ENCODE results near the gene COL4A2.
"Not testable (repeated sequence)": the region's sequence is repeated elsewhere in the genome, so short reads cannot be mapped to it uniquely, and the experiment has no call there.

COL4A2 gene

DNA sequence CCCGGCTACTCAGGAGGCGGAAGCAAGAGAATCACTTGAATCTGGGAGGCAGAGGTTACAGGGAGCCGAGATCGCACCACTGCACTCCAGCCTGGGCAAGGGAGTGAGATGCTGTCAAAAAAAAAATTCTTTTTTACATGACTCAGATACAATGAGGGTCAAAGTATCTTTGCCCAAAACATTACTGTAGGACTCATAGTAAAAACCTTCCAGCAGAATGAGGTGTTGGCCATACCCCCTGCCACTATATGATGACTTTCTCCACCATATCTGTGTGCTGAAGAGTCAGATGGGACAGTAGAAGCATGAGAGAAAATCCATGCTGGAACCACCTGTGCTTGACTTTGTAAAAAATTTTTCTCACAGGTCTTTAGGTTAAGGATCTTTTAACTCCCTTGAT lies 86.7 kb downstream of the COL4A2 start:
- H3K4me3 ChIP-seq (ENCODE audit: low read depth, low read length) = no peak overlapping the region
- TF ChIP-seq, protein P1, sequence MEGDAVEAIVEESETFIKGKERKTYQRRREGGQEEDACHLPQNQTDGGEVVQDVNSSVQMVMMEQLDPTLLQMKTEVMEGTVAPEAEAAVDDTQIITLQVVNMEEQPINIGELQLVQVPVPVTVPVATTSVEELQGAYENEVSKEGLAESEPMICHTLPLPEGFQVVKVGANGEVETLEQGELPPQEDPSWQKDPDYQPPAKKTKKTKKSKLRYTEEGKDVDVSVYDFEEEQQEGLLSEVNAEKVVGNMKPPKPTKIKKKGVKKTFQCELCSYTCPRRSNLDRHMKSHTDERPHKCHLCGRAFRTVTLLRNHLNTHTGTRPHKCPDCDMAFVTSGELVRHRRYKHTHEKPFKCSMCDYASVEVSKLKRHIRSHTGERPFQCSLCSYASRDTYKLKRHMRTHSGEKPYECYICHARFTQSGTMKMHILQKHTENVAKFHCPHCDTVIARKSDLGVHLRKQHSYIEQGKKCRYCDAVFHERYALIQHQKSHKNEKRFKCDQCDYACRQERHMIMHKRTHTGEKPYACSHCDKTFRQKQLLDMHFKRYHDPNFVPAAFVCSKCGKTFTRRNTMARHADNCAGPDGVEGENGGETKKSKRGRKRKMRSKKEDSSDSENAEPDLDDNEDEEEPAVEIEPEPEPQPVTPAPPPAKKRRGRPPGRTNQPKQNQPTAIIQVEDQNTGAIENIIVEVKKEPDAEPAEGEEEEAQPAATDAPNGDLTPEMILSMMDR (IDR thresholded peaks at IDR 0.05; ENCODE audit: low read depth, low read length, missing control alignments) = no peak
- no peak for DNase-seq (ENCODE audit: low read depth)

DNA sequence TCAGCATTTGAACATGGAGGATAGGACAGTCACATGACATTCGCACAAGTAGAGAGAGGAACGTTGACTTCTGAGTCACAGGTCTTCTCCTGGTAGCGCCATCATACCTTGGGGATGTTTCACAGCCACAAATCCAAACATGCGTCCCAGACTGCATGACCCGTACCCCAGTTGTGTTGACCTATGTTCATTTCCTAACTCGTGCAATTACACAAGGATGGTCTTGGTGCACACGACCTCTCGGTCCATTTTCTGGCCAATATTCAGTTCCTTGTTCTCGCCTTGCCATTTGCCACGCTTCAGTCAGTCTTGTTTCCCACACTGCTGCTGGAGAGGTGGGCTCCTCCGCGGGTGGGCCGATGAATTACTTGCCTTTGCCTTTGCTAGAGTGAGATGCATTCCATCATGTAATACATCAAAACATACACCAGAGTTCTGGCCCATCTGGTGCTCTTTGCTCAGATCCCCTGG lies 87.3 kb downstream of the COL4A2 start:
- no peak overlapping the region for H3K4me3 ChIP-seq (ENCODE audit: low read depth, low read length)
- TF ChIP-seq, protein P1 (IDR thresholded peaks at IDR 0.05; ENCODE audit: low read depth, low read length, missing control alignments) = no peak
- DNase-seq (ENCODE audit: low read depth) = no peak

DNA sequence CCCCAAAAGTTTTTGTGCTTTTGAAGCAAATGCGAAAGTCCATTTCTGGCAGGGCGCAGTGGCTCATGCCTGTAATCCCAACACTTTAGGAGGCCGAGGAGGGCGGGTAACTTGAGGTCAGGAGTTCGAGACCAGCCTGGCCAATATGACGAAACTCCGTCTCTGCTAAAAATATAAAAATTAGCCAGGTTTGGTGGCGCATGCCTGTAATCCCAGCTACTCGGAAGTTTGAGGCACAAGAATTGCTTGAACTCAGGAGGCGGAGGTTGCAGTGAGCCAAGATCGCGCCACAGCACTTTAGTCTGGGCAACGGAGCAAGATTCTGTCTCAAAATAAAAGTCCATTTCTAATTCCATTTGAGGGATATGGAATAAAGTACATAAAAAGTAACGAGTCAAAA lies 88.5 kb downstream of the COL4A2 start:
- not testable (repeated sequence) for DNase-seq (ENCODE audit: low read depth); H3K4me3 ChIP-seq (ENCODE audit: low read depth, low read length)

DNA sequence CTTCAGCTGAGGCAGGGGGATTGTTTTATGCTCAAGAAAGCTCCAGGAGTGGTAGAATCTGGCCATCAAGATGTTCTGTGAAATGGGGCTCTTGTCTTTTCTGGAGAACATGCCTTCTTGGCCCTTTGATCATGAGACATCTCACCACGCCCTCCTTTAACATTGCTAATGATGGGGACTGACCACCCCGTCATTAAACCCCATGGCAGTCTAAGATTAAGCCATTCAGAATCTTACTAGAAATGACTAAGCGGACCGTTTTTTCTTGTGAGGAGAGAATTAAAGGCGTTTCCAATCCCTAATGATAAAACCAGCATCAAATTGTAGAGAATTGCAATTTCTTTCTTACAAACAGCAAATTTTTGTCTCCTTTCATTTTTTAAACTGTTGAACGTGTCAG lies 89.4 kb downstream of the COL4A2 start:
- TF ChIP-seq, protein P1 (IDR thresholded peaks at IDR 0.05; ENCODE audit: low read depth, low read length, missing control alignments) = no peak
- DNase-seq (ENCODE audit: low read depth) = no peak
- H3K4me3 ChIP-seq (ENCODE audit: low read depth, low read length) = no peak overlapping the region

DNA sequence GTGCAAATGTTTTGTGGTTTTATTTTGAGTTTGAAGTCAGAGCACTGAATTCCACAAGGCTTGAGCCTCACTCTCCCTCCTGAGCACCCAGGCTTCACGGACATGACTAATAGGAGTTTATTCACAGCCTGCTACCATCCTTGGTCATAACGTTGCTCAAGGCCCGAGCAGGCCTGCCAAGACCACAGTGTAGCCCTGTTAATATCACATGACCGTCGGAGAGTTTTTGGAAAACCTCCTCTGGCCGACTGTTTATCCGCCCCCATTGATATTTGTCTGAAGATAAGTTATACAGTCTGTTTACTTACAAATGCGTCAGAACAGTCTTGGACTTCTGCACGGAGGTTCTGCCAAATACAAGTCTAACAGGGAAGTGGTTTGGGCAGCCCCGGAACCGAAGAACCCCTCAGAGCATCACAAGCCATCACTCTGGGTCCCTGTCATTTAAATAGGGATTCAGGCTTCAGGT lies 89.9 kb downstream of the COL4A2 start:
- TF ChIP-seq, protein P1 (IDR thresholded peaks at IDR 0.05; ENCODE audit: low read depth, low read length, missing control alignments) = no peak
- H3K4me3 ChIP-seq (ENCODE audit: low read depth, low read length) = no peak overlapping the region
- DNase-seq (ENCODE audit: low read depth) = no peak

DNA sequence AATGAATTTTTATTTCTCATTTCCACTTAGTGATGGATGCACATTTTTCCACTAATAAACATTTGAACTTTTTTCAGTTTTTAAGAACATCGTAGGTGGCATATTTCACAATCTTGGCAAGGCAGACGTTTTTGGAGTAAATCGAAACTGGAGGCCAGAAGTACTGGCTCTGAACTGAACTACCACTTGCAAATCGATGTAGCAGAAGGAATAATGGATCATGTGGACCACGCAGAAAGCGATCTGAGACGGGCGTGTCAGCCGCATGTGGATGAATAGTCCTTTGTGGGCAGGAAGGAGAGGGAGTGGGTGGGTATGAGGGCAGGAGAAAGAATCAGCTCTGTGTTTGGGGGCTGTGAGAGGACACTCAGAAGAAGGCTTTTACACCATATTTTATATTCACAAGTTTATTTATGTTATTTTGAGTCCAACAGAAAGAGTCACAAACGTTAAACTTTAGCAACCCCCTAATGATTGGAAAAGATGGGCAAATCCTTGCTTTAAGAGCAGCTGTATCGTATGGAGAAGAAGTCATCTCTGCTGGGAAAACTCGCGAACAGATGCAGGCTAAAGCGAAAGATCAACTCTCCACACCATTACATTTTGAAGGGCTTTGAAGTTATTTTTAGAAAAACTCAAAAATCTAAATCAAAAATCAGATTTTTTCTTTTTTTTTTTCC lies 90.5 kb downstream of the COL4A2 start:
- TF ChIP-seq, protein P1 (IDR thresholded peaks at IDR 0.05; ENCODE audit: low read depth, low read length, missing control alignments) = no peak
- DNase-seq (ENCODE audit: low read depth) = no peak
- no peak overlapping the region for H3K4me3 ChIP-seq (ENCODE audit: low read depth, low read length)

DNA sequence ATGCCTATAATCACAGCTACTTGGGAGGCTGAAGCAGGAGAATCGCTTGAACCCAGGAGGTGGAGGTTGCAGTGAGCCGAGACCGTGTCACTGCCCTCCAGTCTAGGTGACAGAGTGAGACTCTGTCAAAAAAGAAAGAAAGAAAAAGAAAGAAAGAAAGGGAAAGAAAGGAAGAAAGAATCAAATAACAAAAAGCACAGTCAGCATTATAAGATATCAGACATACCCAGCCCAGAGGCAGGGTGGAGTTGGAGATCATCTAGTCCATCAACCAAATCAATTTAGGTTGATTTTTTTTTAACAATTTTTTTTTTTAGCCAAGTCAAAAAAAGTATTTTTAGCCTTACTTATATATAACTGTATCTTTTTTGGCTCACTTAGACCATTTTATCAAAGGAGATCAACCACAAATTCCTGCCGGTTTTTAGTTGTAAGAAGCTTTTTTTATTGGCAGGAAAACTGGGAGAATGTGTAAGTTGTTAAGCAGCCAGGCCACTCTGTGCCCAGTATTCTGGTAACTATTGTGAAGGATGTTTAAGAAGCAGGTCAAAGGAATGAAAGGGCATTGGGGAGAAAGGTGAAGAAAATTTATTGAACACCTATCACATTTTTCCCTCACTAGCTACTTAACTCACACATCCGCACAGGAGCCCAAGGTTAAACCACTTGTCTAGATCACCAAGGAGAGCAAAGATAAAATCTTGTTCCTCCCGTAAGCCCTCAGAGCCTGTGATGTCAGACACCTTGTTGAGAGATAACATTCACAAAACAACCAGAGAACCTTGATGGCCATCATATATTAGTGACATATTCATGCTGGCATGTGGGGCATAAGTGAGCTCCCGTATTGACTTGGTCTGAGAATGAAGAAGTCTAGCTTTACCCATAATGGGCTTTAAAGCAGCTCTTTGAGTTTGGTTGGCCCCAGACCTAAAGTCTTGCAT lies 91.8 kb downstream of the COL4A2 start:
- no peak for DNase-seq (ENCODE audit: low read depth)
- no peak overlapping the region for H3K4me3 ChIP-seq (ENCODE audit: low read depth, low read length)
- TF ChIP-seq, protein P1 (IDR thresholded peaks at IDR 0.05; ENCODE audit: low read depth, low read length, missing control alignments) = no peak
